K562 (cell line): ENCODE data around the gene ASF1B. TPM values are rescaled to one million over a fixed set of nuclear protein-coding genes. Genes with fewer than 3 reads are reported as not detected.

Experiments
- ATAC-seq: fragments of 200-7000 bp; cut with Tn5 transposase; 3 replicates; pipeline ENCODE4 v1.9.1; 2020; ENCODE audit warnings: moderate library complexity
- BruUV-seq: library from RNA; stranded (reverse); fragments of 400-500 nt; replicated peaks from 2 replicates; lab custom pipeline; 2021; lab: Mats Ljungman, UMichigan
- CTCF ChIA-PET: fragments of 300-600 bp; formaldehyde crosslinking; extraction: SDS; loops from one replicate; lab custom pipeline; 2021; ENCODE audit warnings: low intra/inter-chr PET ratio; lab: Yijun Ruan, JAX
- POLR2A ChIA-PET: fragments of 300-600, 350-650 bp; sonication (Branson Sonifier 250); formaldehyde crosslinking; extraction: SDS; loops from one replicate; lab custom pipeline; 2021; ENCODE audit warnings: antibody characterized with exemption, inconsistent platforms; lab: Yijun Ruan, JAX
- DNase-seq, 4 experiments: peaks; one replicate each; pipeline versions ENCODE4 v3.0.0 to v3.0.0-alpha.2; 2011 to 2018; ENCODE audit warnings: low spot score in 3 of 4, mixed read lengths in 3 of 4; ENCODE audit errors: extremely low read depth in 1 of 4
- FAIRE-seq: peaks from 2 replicates; lab custom pipeline; 2011; peaks lifted over from hg19 to GRCh38; lab: Jason Lieb, UNC
- H2AFZ ChIP-seq: 2 replicates; pipeline ENCODE4 v1.6.0; 2011; ENCODE audit warnings: low read depth, low read length, control low read depth, inconsistent platforms
- H3K27ac ChIP-seq: fragments of 200-600 bp; 3 replicates; pipeline ENCODE4 v1.8.0; 2011; ENCODE audit warnings: low read depth, mild to moderate bottlenecking, control low read depth, inconsistent platforms, low read length, moderate library complexity, mixed read lengths; ENCODE audit errors: extremely low read depth
- H3K27me3 ChIP-seq, 2 experiments: fragments of 300-600 bp in 1 of 2; 2 replicates in 1 of 2; 3 replicates in 1 of 2; pipeline versions ENCODE4 v1.6.0 to v1.8.0; 2011; ENCODE audit warnings: inconsistent platforms in 2 of 2, low read length in 2 of 2, mild to moderate bottlenecking in 1 of 2, mixed read lengths in 1 of 2, moderate library complexity in 1 of 2; ENCODE audit not compliant: control insufficient read depth in 2 of 2, insufficient read depth in 2 of 2
- H3K36me3 ChIP-seq: fragments of 300-600 bp; 3 replicates; pipeline ENCODE4 v1.8.0; 2011; ENCODE audit warnings: mild to moderate bottlenecking, low read length, inconsistent platforms; ENCODE audit not compliant: control insufficient read depth, insufficient read depth
- H3K4me1 ChIP-seq, 2 experiments: fragments of 200-600 bp in 1 of 2; replicated peaks in 1 of 2; 2 replicates in 1 of 2; 3 replicates in 1 of 2; pipeline versions ENCODE4 v1.5.1 to v1.8.0; 2011; ENCODE audit warnings: inconsistent platforms in 2 of 2, low read length in 2 of 2, mild to moderate bottlenecking in 1 of 2, mixed read lengths in 1 of 2, moderate library complexity in 1 of 2; ENCODE audit not compliant: control insufficient read depth in 2 of 2, insufficient read depth in 2 of 2
- H3K4me2 ChIP-seq: 2 replicates; pipeline ENCODE4 v1.6.1; 2011; ENCODE audit warnings: low read length, control low read depth, inconsistent platforms, mixed read lengths; ENCODE audit not compliant: insufficient read depth
- H3K4me3 ChIP-seq: fragments of 200-600 bp; sonication (generic), shearing (Covaris generic); 2 replicates; pipeline ENCODE4 v1.5.1; 2016; ENCODE audit warnings: control low read depth, inconsistent platforms
- H3K79me2 ChIP-seq: fragments of 200-600 bp; 3 replicates; pipeline ENCODE4 v1.8.0; 2011; ENCODE audit warnings: low read length, inconsistent platforms; ENCODE audit not compliant: control insufficient read depth, insufficient read depth
- H3K9ac ChIP-seq, 2 experiments: 2 replicates each; pipeline versions ENCODE4 v1.6.0 to v1.6.1; 2011; ENCODE audit warnings: low read depth in 2 of 2, low read length in 2 of 2, control low read depth in 1 of 2, inconsistent platforms in 1 of 2, mild to moderate bottlenecking in 1 of 2, mixed read lengths in 1 of 2; ENCODE audit not compliant: insufficient read depth in 1 of 2
- H3K9me1 ChIP-seq: one replicate; pipeline ENCODE4 v1.6.0; 2011; ENCODE audit warnings: inconsistent platforms, mild to moderate bottlenecking, low read length, moderate library complexity; ENCODE audit not compliant: control insufficient read depth, insufficient read depth
- H3K9me3 ChIP-seq: replicated peaks from 2 replicates; pipeline ENCODE4 v1.5.1; 2011; ENCODE audit warnings: low read depth, low read length, inconsistent platforms; ENCODE audit not compliant: control insufficient read depth, insufficient read depth
- H4K20me1 ChIP-seq: replicated peaks from 2 replicates; pipeline ENCODE4 v1.6.1; 2011; ENCODE audit warnings: low read length, inconsistent platforms, mixed read lengths; ENCODE audit not compliant: control insufficient read depth, insufficient read depth
- BCOR ChIP-seq: fragments of 450-650 bp; IDR thresholded peaks from 2 replicates; pipeline ENCODE4 v1.6.1; 2016
- LARP7 ChIP-seq: fragments of 450-650 bp; IDR thresholded peaks from 2 replicates; pipeline ENCODE4 v1.6.1; 2016
- NR2C1 ChIP-seq, 2 experiments: fragments of 450-650 bp; IDR thresholded peaks; 2 replicates each; pipeline ENCODE4 v1.6.1; 2017; ENCODE audit warnings: mild to moderate bottlenecking in 2 of 2, antibody characterized with exemption in 1 of 2, inconsistent platforms in 1 of 2, missing compliant biosample characterization in 1 of 2, missing genetic modification characterization in 1 of 2
- RBM25 ChIP-seq: fragments of 200-400 bp; formaldehyde crosslinking; IDR thresholded peaks from 2 replicates; pipeline ENCODE4 v1.6.1; 2018; ENCODE audit warnings: low read length, low read depth, moderate library complexity; ENCODE audit not compliant: severe bottlenecking
- SMARCA5 ChIP-seq: fragments of 450-650 bp; IDR thresholded peaks from 2 replicates; pipeline ENCODE4 v1.6.1; 2016
- SPI1 ChIP-seq: IDR thresholded peaks from 2 replicates; pipeline ENCODE4 v1.6.1; 2011; ENCODE audit warnings: low read depth, low read length, control low read depth, borderline replicate concordance
- SRF ChIP-seq, 2 experiments: fragments of 250-450, 450-650 bp in 1 of 2; sonication (Bioruptor Pico) in 1 of 2; sonication (generic) in 1 of 2; formaldehyde crosslinking; IDR thresholded peaks; 2 replicates each; pipeline versions ENCODE4 v1.5.0 to v1.5.1; 2020 to 2022; ENCODE audit warnings: mild to moderate bottlenecking in 1 of 2, missing genetic modification reagents in 1 of 2
- TRIM28 ChIP-seq: fragments of 450-650 bp; IDR thresholded peaks from 2 replicates; pipeline ENCODE4 v1.6.1; 2017
- ZNF146 ChIP-seq: IDR thresholded peaks from one replicate; pipeline ENCODE4 v1.6.1; 2018; ENCODE audit warnings: missing compliant biosample characterization; ENCODE audit not compliant: unreplicated experiment
- ZNF507 ChIP-seq: conservative IDR thresholded peaks from 2 replicates; pipeline ENCODE4 v1.6.1; 2017; ENCODE audit warnings: missing genetic modification characterization, missing compliant biosample characterization
- WGBS: fragments of 100-300 bp; shearing (Covaris generic); methylation state at CpG from one replicate; pipeline ENCODE4 v1.1.6; 2016; ENCODE audit warnings: low coverage, mixed read lengths; ENCODE audit not compliant: insufficient coverage; ENCODE audit errors: missing lambda C conversion rate; 5-methylcytosine and 5-hydroxymethylcytosine counted together
- in situ Hi-C: fragments of 300-500 bp; cut with MboI; formaldehyde crosslinking; loops from 4 replicates; pipeline ENCODE4 v1.15.0; 2018; ENCODE audit warnings: inconsistent platforms, mixed read lengths
- intact Hi-C: fragments of 100-400 bp; cut with micrococcal nuclease; formaldehyde crosslinking; loops from 2 replicates; pipeline ENCODE4 v1.14.2; 2022
- polyA plus RNA-seq, 8 experiments: library from polyadenylated mRNA; depleted of rRNA in 4 of 8; stranded (reverse) in 5 of 8; unstranded in 3 of 8; fragments of >200 nt; fragmentation: Nextera tagmentation in 2 of 8; fragmentation: Illumina TruSeq in 1 of 8; extraction: Ambion mirVana in 2 of 8; extraction: Trizol in 1 of 8; gene quantifications; 2 replicates each; pipeline versions ENCODE4 v1.2.1 to v1.2.3, GENCODE V29; 2011 to 2014; ENCODE audit warnings: inconsistent platforms in 1 of 8, missing spikeins in 1 of 8
- total RNA-seq, 7 experiments: library from RNA; depleted of rRNA in 6 of 7; stranded (reverse); fragments of >200 nt in 6 of 7; fragmentation: Illumina TruSeq in 2 of 7; extraction: Trizol in 2 of 7; gene quantifications; 2 replicates each; pipeline versions ENCODE4 v1.2.1 to v1.2.3, GENCODE V29; 2011 to 2021; ENCODE audit warnings: low replicate concordance in 1 of 7

Gene ASF1B
- total and polyA plus RNA-seq, 9 of the 15 experiments (the other 6 are each of a cell fraction or from before 2014, with no cell fraction given), result 6.0 to 69.4 (median 53.3) TPM

DNA sequence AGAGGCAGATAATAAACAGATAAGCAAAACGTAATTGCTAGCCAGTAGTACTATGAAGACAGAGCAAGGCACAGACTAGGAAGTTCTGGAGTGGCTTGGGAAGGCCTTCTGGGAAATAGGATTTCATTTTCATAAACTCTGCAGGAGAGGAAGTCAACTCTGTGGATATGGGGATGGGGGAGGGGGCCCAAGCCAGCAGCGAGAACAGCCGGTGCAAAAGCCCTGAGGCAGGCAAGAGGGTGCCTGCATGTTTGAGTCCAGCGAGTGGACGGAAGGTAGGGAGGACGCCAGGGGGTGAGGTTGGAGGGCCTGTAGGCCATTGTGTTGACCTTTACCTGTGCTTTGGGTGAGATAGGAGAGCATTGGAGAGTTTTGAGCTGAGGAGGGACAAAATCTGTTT is 9.0 kb upstream of the ASF1B start:
- CTCF ChIA-PET, result no interaction called here

More for the DNA sequence above, 9.0 kb upstream of the ASF1B start:
- TF ChIP-seq RBM25, result peak; percentile 29
- TF ChIP-seq TRIM28, result no peak
- 0 out of 2 replicates have a peak, but pooled peaks have one; percentile 22 for TF ChIP-seq SPI1
- no peak for TF ChIP-seq NR2C1 (IDR thresholded peaks at IDR 0.05)
- TF ChIP-seq NR2C1 (tag; IDR thresholded peaks at IDR 0.05), result no peak
- no peak for TF ChIP-seq SRF (CRISPR knock-in tag; IDR thresholded peaks at IDR 0.05)
- TF ChIP-seq LARP7, result no peak
- 0 out of 2 replicates have a peak, but pooled peaks have one; percentile 19 for TF ChIP-seq BCOR
- no peak for TF ChIP-seq ZNF146 (CRISPR knock-in tag)
- no peak for TF ChIP-seq ZNF507 (tag)
- TF ChIP-seq SMARCA5, result 0 out of 2 replicates have a peak, but pooled peaks have one; percentile 42
- ATAC-seq (no peak), DNase-seq (no peak), FAIRE-seq (no peak)
- Histone ChIP-seq H3K9ac (peak overlapping the region in 1 of 2 experiments; percentile 65; a peak in 1 of 4 replicates), H3K27ac (no peak overlapping the region), H3K4me3 (no peak overlapping the region), H2AFZ (no peak overlapping the region), H3K36me3 (no peaks in the 10 kb centered on the region), H3K27me3 (no peaks in the 10 kb centered on the region), H3K9me1 (peaks cover 3% of the 10 kb centered on the region), H3K9me3 (no peaks in the 10 kb centered on the region), H3K4me2 (no peak overlapping the region), H3K4me1 (peaks cover 21 to 33% of the 10 kb centered on the region in 2 experiments), H3K79me2 (peaks cover 4% of the 10 kb centered on the region; the same call in 1 of the 3 replicates), H4K20me1 (peaks cover 41% of the 10 kb centered on the region)
- POLR2A ChIA-PET, result interaction anchor here (0.5 to 2.8 kb wide), 4 partner anchors 9 to 219 kb away, joined by 3 to 13 read pairs (median 4); partner anchors contain the start of gene ASF1B
- no TSS peak for BruUV-seq
- in situ Hi-C loops (no loop called here), intact Hi-C loops (loop anchor here (10.0 kb wide), 1 partner anchor 259 kb away; no protein-coding TSS in a partner anchor)
- WGBS, result 63% methylated on average over 6 of the region's 6 CpGs
